Body of pancreas (tissue), 4 donors: ENCODE measurements around the gene LRRC61. TPM values are rescaled to one million over a fixed set of nuclear protein-coding genes. Genes with fewer than 3 reads are reported as not detected.

ENCODE experiments used
- ATAC-seq: fragments of 150-250 bp; one replicate; pipeline ENCODE4 v1.9.1; 2016
- DNase-seq, 4 donors: peaks; one replicate each; pipeline ENCODE4 v3.0.0-alpha.2; 2019
- H3K27ac ChIP-seq, 4 donors: fragments of 200-600 bp; sonication (generic); 1 replicate in 3 of 4; 2 replicates in 1 of 4; pipeline versions ENCODE4 v1.5.1 to v1.6.1; 2016 to 2019; ENCODE audit warnings: mild to moderate bottlenecking in 1 of 4, mixed read lengths in 1 of 4, moderate library complexity in 1 of 4
- H3K27me3 ChIP-seq, 2 donors: fragments of 200-600 bp; sonication (generic); one replicate each; pipeline ENCODE4 v1.6.0; 2016; ENCODE audit warnings: mild to moderate bottlenecking in 1 of 2
- H3K36me3 ChIP-seq, 2 donors: fragments of 200-600 bp; sonication (generic); replicated peaks in 1 of 2; 2 replicates each; pipeline ENCODE4 v1.5.1; 2016; ENCODE audit warnings: low read depth in 2 of 2; ENCODE audit not compliant: insufficient read depth in 1 of 2
- H3K4me1 ChIP-seq: fragments of 200-600 bp; sonication (generic); one replicate; pipeline ENCODE4 v1.6.0; 2016
- H3K4me3 ChIP-seq, 2 donors: fragments of 200-600 bp; sonication (generic); 1 replicate in 1 of 2; 2 replicates in 1 of 2; pipeline ENCODE4 v1.5.1; 2016 to 2019
- H3K9me3 ChIP-seq, 3 donors: fragments of 200-600 bp; sonication (generic); 1 replicate in 2 of 3; 2 replicates in 1 of 3; pipeline ENCODE4 v1.5.1; 2016
- POLR2A ChIP-seq, 3 donors: fragments of 450-650 bp; IDR thresholded peaks; one replicate each; pipeline ENCODE4 v1.6.1; 2016; ENCODE audit warnings: antibody characterized with exemption in 3 of 3, mild to moderate bottlenecking in 2 of 3
- WGBS, 2 donors: methylation state at CpG; one replicate each; pipeline ENCODE4 v1.1.5; 2017; 5-methylcytosine and 5-hydroxymethylcytosine counted together
- intact Hi-C: fragments of 100-400 bp; cut with DNase I; formaldehyde crosslinking; loops from one replicate; pipeline ENCODE4 v1.15.1; 2023
- total RNA-seq, 2 donors: library from RNA; depleted of rRNA; stranded (reverse); fragments of >200 nt; gene quantifications; one replicate each; pipeline ENCODE4 v1.1.0, GENCODE V29; 2016
- TF ChIP-seq, protein P1 (sequence below), 7 experiments: fragments of 450-650 bp in 4 of 7; fragments of 200-600 bp in 3 of 7; sonication (generic) in 3 of 7; IDR thresholded peaks; one replicate each; pipeline ENCODE4 v1.5.1; 2016 to 2019; ENCODE audit warnings: antibody characterized with exemption in 7 of 7

LRRC61 gene
- total RNA-seq, 2 donors from 2014 or later: 4.9 to 25.2 TPM

DNA sequence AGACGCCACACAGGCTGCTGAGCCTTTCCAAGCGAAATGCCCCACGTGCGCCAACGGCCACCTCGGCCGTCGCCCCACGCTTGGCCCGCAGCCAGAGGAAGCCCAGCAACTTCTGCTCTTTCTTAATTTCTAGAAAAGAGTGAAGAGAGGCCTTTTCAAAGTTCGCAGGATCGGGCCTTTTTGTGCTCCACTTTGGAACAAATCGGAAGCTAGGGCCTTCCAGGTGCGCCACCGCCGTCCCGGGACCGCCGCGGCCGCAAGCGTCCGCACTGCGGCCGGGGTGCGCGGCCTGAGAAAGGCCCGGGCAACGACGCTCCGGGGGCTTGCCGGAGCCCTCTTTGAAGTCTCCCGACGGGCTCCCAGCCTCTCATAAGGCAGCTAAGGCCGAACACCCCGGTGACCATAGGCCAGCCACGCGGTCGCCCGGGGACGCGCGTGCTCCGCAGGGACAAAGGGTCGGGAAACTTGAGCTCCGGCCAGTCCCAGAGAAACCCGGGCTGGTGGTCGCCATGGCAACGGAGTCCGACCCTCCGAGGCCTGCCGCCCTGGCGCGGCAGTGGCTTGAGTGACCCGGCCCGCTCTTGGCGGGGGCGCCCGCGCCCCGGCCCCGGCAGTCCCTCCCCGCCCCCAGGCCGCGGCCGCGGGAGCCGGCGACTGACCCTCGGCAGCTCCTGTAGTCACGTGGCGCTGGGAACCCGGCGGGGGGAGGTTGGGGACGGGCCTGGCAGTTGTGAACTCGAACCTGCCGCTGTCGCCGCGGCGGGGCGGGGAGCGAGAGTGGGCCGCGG is 45.1 kb downstream of the LRRC61 start, which contains the start of gene REPIN1:
Gene REPIN1, plus strand, starts transcription at position 727 of the 788 bp plus-strand sequence. CDS start 890 bp downstream, outside the sequence.
- no peaks in the 10 kb centered on the region for H3K27me3 ChIP-seq
- ATAC-seq (peak; percentile 86), DNase-seq (peak; percentile 92 to 94 (median 94))
- no peaks in the 10 kb centered on the region for H3K9me3 ChIP-seq
- peak within 1 kb of the TSS; percentile 91 to 100 (median 100) for H3K27ac ChIP-seq
- TF ChIP-seq, protein P1, sequence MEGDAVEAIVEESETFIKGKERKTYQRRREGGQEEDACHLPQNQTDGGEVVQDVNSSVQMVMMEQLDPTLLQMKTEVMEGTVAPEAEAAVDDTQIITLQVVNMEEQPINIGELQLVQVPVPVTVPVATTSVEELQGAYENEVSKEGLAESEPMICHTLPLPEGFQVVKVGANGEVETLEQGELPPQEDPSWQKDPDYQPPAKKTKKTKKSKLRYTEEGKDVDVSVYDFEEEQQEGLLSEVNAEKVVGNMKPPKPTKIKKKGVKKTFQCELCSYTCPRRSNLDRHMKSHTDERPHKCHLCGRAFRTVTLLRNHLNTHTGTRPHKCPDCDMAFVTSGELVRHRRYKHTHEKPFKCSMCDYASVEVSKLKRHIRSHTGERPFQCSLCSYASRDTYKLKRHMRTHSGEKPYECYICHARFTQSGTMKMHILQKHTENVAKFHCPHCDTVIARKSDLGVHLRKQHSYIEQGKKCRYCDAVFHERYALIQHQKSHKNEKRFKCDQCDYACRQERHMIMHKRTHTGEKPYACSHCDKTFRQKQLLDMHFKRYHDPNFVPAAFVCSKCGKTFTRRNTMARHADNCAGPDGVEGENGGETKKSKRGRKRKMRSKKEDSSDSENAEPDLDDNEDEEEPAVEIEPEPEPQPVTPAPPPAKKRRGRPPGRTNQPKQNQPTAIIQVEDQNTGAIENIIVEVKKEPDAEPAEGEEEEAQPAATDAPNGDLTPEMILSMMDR (IDR thresholded peaks at IDR 0.05): no peak
- TF ChIP-seq POLR2A (IDR thresholded peaks at IDR 0.05): peak; percentile 63 to 68 (median 64)
- H3K36me3 ChIP-seq: peaks cover 0 to 2% of the 10 kb centered on the region in 2 donors
- intact Hi-C loops: no loop called here
- peaks cover 51% of the 10 kb centered on the region for H3K4me1 ChIP-seq
- peak within 1 kb of the TSS; percentile 72 to 82 for H3K4me3 ChIP-seq
- 0% methylated on average over 19 to 73 of the region's 85 CpGs for WGBS, 2 donors

DNA sequence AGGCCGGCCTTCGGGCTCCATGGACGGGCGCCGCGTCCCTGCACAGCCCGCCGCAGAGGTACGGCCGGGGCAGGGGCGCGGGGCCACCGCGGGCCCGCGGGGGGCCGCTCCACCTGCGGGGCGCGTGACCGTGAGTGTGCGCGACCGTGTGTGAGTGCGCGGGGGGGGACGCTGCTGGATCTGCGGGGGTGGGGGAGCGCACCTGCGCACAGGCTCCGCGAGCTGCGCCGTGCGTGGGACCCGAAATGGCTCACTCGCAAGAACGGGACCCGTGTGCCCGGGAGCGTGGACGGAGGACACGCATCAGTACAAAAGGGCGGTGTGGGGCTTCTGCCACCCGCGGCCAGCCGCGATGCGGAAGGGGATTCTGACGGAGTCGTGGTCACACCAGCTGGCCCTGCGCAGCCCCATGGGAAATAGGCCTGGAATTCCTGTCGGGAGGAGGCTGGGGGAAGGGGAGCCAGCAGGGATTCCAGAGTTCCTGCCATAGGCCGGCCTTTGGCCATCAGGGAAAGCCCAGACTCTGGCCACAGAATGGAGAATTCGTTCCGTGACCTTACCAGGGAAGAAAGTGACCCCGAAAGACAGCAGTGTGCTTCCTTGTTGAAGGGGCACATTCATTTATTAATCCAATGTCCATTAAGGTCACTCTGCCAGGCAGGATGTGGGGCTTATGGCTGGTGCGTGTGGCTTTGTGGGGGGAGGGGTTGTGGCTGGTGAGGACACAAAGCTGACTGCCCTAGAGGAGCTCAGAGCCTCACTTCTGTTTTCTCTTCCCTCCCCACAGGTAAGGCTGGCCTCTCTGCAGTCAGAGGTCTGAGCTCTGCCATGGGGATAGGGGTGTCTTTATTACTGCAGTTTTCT is 46.0 kb downstream of the LRRC61 start:
- Histone ChIP-seq H3K9me3 (no peaks in the 10 kb centered on the region), H3K27ac (peak overlapping the region; percentile 91 to 100 (median 100)), H3K4me3 (peak overlapping the region; percentile 72 to 82), H3K27me3 (no peaks in the 10 kb centered on the region), H3K36me3 (peaks cover 0 to 2% of the 10 kb centered on the region in 2 donors), H3K4me1 (peaks cover 59% of the 10 kb centered on the region)
- DNase-seq: peak; percentile 72 to 79 (median 76)
- peak; percentile 53 for ATAC-seq
- WGBS, 2 donors: 0% methylated on average over 4 to 56 of the region's 58 CpGs
- intact Hi-C loops: no loop called here
- TF ChIP-seq POLR2A (IDR thresholded peaks at IDR 0.05): peak in 2 of 3 donors; percentile 61 to 73
- TF ChIP-seq, protein P1 (IDR thresholded peaks at IDR 0.05): no peak

DNA sequence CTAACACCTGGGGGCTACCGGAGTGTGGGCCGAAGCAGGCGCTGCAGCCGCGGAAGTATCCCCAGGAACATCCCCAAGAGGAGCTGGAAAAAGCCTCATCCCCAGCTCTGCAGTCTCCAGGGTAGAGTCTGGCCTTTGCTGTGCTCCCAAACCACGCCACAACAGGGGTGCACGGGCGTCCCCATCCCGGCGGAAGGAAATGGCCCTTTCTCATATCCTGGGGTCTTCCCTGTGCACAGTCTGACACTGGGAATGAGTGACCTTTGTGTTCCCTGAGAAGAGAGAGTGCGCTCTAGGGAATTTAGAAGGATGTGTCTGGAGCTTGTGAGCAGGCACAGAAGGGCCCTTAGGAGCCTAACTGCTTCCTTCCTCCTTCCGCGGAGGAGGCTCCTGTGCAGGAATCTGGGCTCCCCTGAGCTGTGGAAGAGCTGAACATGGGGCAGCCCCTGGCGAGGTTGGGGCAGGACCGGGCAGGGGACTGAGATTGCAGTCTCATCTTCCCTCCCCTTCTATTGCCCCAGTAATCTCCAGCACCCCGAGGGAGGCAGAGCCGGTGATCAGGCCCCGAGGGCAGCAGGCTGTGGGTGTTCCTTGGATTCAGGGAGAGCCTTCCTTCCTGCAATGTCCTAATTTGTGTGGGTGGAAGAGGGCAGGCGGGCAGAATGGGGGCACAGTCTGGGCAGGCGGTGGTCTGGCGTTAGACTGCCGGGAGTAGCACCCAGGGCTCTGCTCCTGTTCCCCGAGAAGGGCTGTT is 46.8 kb downstream of the LRRC61 start:
- WGBS, 2 donors: 28 to 39% methylated on average over 15 to 23 of the region's 23 CpGs
- TF ChIP-seq, protein P1 (IDR thresholded peaks at IDR 0.05): no peak
- no peak for TF ChIP-seq POLR2A (IDR thresholded peaks at IDR 0.05)
- peak overlapping the region; percentile 72 to 82 for H3K4me3 ChIP-seq
- H3K27ac ChIP-seq: peak overlapping the region; percentile 91 to 100 (median 100)
- intact Hi-C loops: no loop called here
- peaks cover 0 to 2% of the 10 kb centered on the region in 2 donors for H3K36me3 ChIP-seq
- H3K9me3 ChIP-seq: no peaks in the 10 kb centered on the region
- H3K4me1 ChIP-seq: peaks cover 61% of the 10 kb centered on the region
- no peaks in the 10 kb centered on the region for H3K27me3 ChIP-seq
- no peak for ATAC-seq
- DNase-seq: no peak

DNA sequence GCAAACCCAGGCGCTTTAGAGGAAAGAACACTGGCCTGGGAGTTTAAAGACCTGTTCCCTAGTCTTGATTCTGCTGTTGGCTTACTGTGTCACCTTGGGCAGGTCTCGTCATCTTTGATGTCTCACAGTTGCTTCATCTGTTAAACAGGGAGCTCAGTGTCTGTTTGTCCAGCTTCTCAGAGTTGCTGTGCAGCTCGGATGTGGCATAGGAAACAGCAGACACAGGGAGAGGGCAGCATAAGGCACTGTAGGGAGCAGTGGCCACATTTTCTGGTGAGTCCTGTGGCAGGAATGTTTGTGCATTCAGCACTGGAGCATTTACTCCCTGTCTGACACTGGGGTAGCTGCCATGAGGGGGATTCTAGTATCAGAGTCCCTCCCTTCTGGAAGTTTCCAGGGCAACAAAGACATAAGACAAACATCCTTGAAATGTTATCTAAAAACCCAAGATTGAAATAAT is 47.5 kb downstream of the LRRC61 start:
- TF ChIP-seq, protein P1 (IDR thresholded peaks at IDR 0.05): no peak
- no peak for TF ChIP-seq POLR2A (IDR thresholded peaks at IDR 0.05)
- no peak for ATAC-seq
- Histone ChIP-seq H3K27me3 (no peaks in the 10 kb centered on the region), H3K36me3 (peaks cover 0 to 2% of the 10 kb centered on the region in 2 donors), H3K27ac (peak overlapping the region in 3 of 4 donors; percentile 99 to 100 (median 100)), H3K4me3 (no peak overlapping the region), H3K9me3 (no peaks in the 10 kb centered on the region), H3K4me1 (peaks cover 68% of the 10 kb centered on the region)
- 40 to 51% methylated on average over 1 to 3 of the region's 3 CpGs for WGBS, 2 donors
- intact Hi-C loops: no loop called here
- DNase-seq: no peak
